Measurements from ENCODE around the gene ZNF831. TPM values are rescaled to one million over a fixed set of nuclear protein-coding genes. Genes with fewer than 3 reads are reported as not detected.
A peak's percentile ranks its signal among the peaks of the same experiment; 100 is the strongest.

The ZNF831 gene
- total and polyA plus RNA-seq, 11 donors = 0.02 to 0.77 (median 0.06) TPM; not detected in 2

GRCh38 chr20:59152559-59153354 lies 10.9 kb upstream of the ZNF831 start:
- ATAC-seq = no peak
- no peak overlapping the region for H3K4me3 ChIP-seq
- no peak for DNase-seq
- peaks cover 0 to 55% (median 23%) of the 10 kb centered on the region in 12 donors for H3K4me1 ChIP-seq
- intact Hi-C loops (cut with DNase I) = no loop called here
- WGBS, 4 donors = 64 to 82% (median 72%) methylated on average over 8 of the region's 8 CpGs
- no peaks in the 10 kb centered on the region for H3K9me3 ChIP-seq
- H3K36me3 ChIP-seq = no peaks in the 10 kb centered on the region
- no peaks in the 10 kb centered on the region for H3K27me3 ChIP-seq
- TF ChIP-seq CTCF (IDR thresholded peaks at IDR 0.05) (no peak), POLR2A (IDR thresholded peaks at IDR 0.05) (no peak)
- no peak overlapping the region for H3K27ac ChIP-seq

- Histone ChIP-seq H3K27me3 (no peaks in the 10 kb centered on the region), H3K27ac (no peak overlapping the region), H3K9me3 (no peaks in the 10 kb centered on the region), H3K4me1 (peaks cover 0 to 54% (median 24%) of the 10 kb centered on the region in 12 donors), H3K4me3 (no peak overlapping the region), H3K36me3 (no peaks in the 10 kb centered on the region)
- intact Hi-C loops (cut with DNase I) = no loop called here
- 56 to 79% (median 71%) methylated on average over 3 to 8 of the region's 8 CpGs for WGBS, 4 donors
- DNase-seq (peak in 4 of 5 donors; percentile 33 to 69 (median 57)), ATAC-seq (peak; percentile 84 to 94 (median 90))
- TF ChIP-seq POLR2A (IDR thresholded peaks at IDR 0.05) (no peak), CTCF (IDR thresholded peaks at IDR 0.05) (no peak)
Observed at GRCh38 chr20:59153355-59153681, 10.3 kb upstream of the ZNF831 start.

- Histone ChIP-seq H3K4me3 (no peak overlapping the region), H3K27me3 (no peaks in the 10 kb centered on the region), H3K4me1 (peaks cover 0 to 51% (median 22%) of the 10 kb centered on the region in 12 donors), H3K9me3 (no peaks in the 10 kb centered on the region), H3K27ac (no peak overlapping the region), H3K36me3 (no peaks in the 10 kb centered on the region)
- WGBS, 4 donors = 87 to 90% (median 89%) methylated on average over 2 of the region's 2 CpGs
- TF ChIP-seq CTCF (IDR thresholded peaks at IDR 0.05) = no peak
- no peak for ATAC-seq
- intact Hi-C loops (cut with DNase I) = no loop called here
- DNase-seq = no peak
Observed at GRCh38 chr20:59153832-59154231, 9.8 kb upstream of the ZNF831 start.

- Histone ChIP-seq H3K4me3 (no peak overlapping the region), H3K36me3 (no peaks in the 10 kb centered on the region), H3K27me3 (peaks cover 0 to 4% (median 0%) of the 10 kb centered on the region in 9 donors), H3K4me1 (peaks cover 0 to 45% (median 20%) of the 10 kb centered on the region in 12 donors), H3K27ac (no peak overlapping the region), H3K9me3 (no peaks in the 10 kb centered on the region)
- DNase-seq = no peak
- intact Hi-C loops (cut with DNase I) = no loop called here
- ATAC-seq = no peak
- WGBS, 4 donors = 85 to 87% (median 86%) methylated on average over 17 of the region's 17 CpGs
- TF ChIP-seq POLR2A (IDR thresholded peaks at IDR 0.05) = no peak
Observed at GRCh38 chr20:59154317-59155013, 9.2 kb upstream of the ZNF831 start.

All from heart left ventricle (tissue), 16 donors.